SKM-1 (cell line): ENCODE results near the gene PDS5B.
"Not testable (repeated sequence)": the region's sequence is repeated elsewhere in the genome, so short reads cannot be mapped to it uniquely, and the experiment has no call there.

ENCODE experiments used
- DNase-seq: peaks from one replicate; lab custom pipeline; 2025; ENCODE audit not compliant: unreplicated experiment; lab: John Stamatoyannopoulos, UW

The PDS5B gene

DNA sequence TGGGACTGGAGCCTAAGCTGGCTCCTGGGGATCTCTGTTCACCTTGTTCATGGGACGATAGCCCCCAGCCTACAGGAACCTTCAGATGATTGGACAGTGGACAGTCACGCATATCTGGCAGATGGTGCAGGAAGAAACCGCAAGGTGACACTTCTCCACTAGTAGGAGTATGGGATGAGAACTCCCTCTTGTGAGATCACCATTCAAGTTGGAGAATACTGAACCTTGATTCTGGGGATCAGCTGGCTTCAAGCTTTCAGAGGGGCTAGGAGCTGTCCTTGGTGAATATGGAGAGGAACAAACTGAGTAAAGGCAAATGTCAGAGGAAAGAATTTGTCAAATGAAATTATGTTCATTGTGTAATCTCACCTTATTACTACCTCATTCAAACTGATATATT, 204.5 kb downstream of the PDS5B start:
- no peak for DNase-seq

DNA sequence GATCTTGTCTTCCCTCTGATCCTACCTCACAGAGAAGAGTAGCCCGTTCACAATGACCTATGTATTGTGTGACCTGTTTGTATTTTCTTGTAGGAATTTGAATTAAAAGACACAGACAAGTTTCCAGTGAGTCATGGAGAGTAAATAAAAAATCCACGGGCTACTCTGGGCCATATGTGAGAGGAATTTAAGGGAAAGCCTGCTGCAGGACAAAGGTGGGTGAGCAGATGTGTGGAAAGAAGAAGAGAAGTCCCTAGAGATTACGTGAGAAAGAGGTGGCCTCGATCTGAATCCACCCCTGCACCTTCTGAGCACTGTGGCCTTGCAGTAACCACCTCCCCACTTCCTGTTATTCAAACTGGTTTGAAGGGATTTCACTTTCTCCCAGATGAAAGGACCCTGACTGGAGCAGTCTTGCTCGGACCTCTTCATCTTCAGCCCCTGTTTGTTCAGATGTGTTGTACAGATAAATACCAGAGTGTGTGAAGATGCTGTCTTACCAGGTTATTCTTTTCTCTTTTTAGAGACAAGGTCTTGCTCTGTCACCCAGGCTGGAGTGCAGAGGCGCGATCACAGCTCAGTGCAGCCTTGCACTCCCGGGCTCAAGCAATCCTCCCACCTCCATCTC, 205.4 kb downstream of the PDS5B start:
- no peak for DNase-seq

DNA sequence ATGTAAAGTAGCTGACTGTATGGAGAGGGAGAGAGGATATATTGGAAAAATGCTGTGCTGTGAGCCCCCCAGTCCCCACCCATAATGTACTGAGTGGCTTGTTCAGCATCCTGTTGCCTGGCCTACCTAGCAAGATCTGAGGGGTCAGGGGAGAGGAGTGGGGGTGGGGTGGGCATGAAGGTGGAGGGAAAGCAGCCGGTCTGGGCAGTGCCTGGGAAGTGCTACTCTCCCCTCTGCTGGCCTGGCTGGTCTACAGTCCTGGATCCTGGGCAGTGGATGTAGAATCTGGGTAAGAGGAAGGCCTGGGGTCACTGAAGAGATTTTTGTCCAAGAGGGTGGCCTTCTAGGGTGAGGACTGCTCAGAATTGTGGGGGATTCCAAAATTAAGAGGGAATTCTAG, 210.5 kb downstream of the PDS5B start:
- no peak for DNase-seq

DNA sequence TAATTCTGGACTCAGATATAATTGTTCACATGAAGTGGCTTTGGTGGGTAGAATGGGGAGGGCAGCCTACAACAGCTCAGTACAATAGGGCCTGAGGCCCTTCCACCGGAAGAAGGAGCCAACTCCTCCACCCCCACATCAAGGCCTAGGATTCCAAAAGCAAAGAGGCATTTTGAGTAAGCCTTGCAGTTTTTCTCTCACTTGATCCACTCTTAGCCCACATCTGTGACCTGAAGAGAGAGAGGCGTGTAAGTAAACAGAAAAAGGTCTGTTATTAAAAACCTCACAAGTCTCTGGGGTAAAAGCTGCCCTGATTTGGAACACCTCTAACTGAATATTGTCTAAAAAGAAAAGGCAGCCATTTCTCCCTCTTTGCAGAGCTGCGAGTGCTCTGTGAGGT, 215.9 kb downstream of the PDS5B start:
- DNase-seq: no peak

DNA sequence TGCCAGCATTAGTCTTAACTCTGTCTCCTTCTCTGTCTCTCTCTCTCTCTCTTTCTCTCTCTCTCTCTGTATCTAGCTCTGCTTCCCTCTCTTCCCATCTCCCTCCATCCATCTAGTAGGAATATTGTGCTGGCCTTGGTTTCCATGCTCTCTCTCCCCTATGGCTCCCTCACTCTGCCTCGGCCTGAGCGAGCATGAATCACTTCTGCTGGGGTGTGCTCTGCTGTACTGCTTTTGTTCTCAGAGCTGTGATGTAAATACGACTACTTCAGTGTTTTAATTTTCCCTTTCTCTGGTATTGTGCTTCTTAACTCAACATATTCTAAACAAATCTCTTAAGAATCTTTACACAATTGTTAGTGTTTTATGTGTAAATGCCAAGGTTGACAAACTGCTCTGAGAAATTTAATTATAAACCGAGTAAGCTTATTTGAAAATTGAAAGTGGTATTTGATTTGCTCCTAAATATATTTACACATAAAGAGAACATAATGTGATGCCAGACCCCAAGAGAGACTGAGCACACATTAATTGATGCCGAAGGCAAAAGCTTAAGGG, 218.5 kb downstream of the PDS5B start:
- no peak for DNase-seq

DNA sequence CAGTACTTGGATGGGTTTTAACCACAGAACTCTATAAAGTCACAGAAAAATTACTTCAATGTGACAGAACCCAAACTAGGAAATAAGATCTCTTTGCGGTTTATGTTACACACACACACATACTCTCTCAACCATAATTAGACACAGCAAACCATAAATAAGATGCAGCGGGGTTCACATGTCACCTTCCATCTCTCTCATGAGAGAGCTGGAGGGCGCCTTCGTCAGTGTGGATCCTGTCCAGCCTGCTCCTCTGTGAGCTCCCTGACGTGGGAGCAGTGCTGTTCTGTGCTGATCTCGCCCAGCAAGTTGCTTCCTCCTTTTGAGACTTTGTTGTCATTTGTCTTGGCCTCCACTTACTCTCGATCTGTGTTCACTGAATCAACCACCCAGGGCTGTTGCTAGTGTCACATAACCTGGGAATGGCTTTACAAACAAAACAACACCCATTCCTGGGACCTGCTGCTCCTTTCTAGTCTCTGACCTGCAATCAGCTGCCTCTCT, 225.1 kb downstream of the PDS5B start:
- no peak for DNase-seq

DNA sequence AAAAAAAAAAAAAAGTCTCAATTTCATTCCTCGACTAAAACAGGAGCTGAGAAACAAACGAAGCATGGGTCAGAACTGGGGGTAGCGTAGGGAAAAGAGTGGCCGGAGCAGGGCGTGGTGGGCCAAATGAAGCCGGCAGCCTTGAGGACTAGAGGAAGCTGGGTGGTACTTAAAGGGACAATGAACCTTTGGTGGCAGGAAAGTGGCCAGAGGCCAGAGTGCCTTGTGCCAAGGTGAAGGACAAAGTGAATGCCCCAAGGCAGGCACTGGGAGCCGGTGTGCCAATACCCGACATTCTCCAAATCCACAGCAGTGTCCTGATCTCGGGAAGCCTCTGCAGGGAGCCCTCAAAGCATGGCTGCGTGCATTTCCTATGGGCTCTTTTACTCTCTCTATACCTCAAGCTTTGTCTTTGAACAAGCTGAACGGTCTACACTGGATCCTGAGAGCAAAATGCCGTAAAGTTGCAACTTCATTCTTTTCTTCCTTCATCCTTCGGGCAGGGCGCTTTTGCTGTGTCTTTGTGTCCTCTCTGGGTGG, 235.0 kb downstream of the PDS5B start:
- no peak for DNase-seq

DNA sequence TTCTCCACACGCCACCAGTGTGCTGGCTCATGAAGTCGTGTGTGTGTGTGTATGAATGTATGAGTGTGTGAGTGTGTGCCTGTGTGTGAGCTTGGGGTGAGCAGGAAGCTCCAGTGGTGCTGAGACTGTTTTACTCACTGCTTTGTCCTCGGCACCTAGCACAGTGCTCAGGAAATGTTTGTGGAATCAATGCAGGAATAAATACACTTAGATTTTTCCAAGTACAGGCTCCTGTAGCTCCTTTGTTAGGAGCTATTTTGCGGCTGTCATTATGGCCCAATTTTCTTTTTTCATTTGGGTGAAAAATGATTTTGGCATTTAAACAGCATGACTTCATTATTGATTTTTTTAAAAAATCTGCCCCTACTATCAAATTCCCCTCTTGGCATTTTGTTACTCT, 236.5 kb downstream of the PDS5B start:
- DNase-seq: no peak

DNA sequence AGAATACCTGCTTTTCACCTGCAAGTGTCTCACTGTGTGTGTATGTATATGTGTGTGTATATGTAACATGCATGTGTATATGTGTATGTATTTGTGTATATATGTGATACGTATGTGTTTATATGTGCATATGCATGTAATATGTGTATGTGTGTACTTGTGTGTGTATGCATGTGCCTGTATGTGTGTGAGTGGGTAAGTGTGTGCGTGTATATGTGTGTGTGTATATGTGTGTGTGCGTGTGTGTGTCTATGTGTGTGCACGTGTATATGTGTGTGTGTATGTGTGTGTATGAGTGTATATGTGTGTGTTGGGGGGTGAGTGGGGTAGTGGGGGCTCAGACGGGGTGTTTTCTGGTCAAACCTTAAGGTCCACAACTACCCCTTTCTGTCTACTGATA, 237.3 kb downstream of the PDS5B start:
- no peak for DNase-seq

DNA sequence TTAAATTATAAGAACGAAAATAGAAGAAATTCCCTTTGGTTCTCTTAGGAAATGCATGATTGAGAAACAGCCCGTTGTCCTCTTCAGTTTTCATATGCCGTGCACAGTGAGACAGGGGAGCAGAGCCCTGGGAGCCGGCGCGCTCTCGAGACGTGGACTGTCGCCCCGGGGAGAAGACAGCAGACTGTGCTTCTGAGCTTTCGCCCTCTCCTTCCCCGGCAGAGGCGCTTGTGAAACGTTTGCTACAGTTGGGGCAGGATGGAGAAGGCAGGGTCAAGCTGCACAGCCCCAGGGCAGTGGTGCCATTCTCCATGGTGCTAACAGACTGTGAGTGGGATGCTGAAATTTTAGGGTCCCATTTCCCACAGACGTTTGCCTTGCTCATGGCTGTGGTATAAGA, 237.8 kb downstream of the PDS5B start:
- no peak for DNase-seq

DNA sequence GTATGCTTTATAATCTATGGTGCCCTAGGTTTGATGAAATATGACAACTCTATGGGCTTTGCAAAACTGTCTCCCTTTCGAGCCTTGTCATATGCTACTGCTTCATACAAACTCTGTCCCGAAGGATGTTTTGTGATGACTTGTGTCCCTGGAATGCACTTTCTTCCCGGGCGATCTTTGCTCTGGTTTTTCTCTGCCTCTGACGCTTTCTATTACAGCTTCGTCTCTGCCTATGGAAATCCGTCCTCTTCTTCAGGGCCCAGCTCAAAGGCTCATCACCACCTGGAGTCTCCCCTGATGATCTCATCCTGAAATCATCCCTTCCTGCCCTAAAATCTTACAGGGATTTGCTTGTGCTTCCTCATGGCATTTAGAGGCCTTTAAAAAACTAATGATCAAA, 238.4 kb downstream of the PDS5B start:
- DNase-seq: no peak

DNA sequence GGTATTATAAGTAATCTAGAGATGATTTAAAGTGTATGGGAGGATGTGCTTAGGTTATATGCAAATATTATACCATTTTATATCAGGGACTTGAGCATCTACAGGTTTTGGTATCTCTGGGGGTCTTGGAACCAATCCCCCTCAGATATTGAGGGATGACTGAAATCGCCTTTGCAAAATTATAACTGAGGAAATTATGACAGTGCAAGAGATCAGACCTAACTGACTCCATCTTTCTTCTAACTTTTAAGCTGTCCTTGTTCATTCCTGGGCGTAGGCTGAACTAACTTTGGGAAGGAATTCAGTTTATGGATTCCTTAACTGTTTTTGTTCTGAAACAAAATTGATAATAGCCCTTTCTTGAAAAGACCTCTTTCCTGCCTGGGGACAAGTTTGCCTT, 239.2 kb downstream of the PDS5B start:
- no peak for DNase-seq

DNA sequence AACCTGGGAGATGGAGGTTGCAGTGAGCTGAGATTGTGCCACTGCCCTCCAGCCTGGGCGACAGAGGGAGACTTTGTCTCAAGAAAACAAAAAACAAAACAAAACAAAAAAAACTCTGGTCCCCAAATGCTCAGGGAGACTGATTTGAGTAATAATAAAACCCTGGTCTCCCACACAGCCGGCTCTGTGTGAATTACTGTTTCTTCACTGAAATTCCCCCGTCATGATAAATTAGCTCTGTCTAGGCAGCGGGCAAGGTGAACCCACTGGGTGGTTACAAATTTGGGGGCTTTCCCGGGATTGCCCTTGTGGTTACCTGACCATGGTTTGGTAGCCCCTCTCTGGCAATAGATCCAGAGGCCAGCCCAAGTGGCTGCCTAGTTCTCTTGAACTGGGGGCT, 240.1 kb downstream of the PDS5B start:
- DNase-seq: not testable (repeated sequence)
